CD1c-positive myeloid dendritic cell (primary cell): ENCODE data around the gene MAIP1.

Source experiments
- DNase-seq: peaks from one replicate; pipeline ENCODE4 v3.0.0-alpha.2; 2016; ENCODE audit errors: extremely low spot score

Gene MAIP1

GRCh38 chr2:199946836-199947235 is 8.5 kb upstream of the MAIP1 start:
- DNase-seq = no peak

GRCh38 chr2:199950396-199950795 is 5.0 kb upstream of the MAIP1 start:
- no peak for DNase-seq

GRCh38 chr2:199951023-199951422 is 4.4 kb upstream of the MAIP1 start:
- DNase-seq = no peak

- DNase-seq = no peak
These were observed 409 bp upstream of the MAIP1 start for GRCh38 chr2:199955007-199955338.

- no peak for DNase-seq
These were observed 639 bp downstream of the MAIP1 start for GRCh38 chr2:199956062-199956380.

GRCh38 chr2:199958014-199958413 is 2.6 kb downstream of the MAIP1 start:
- no peak for DNase-seq

- no peak for DNase-seq
These were observed 6.8 kb downstream of the MAIP1 start for GRCh38 chr2:199962203-199962602.

- no peak for DNase-seq
These were observed 11.0 kb downstream of the MAIP1 start for GRCh38 chr2:199966405-199966804.

GRCh38 chr2:199966976-199967375 is 11.6 kb downstream of the MAIP1 start:
- DNase-seq = no peak

- no peak for DNase-seq
These were observed 12.7 kb downstream of the MAIP1 start for GRCh38 chr2:199968126-199968525.

GRCh38 chr2:199972088-199972626 is 16.8 kb downstream of the MAIP1 start:
- no peak for DNase-seq

GRCh38 chr2:199973703-199974102 is 18.3 kb downstream of the MAIP1 start:
- DNase-seq = peak; percentile 10

- DNase-seq = no peak
These were observed 20.0 kb downstream of the MAIP1 start for GRCh38 chr2:199975273-199975895.

GRCh38 chr2:199977984-199978415 is 22.6 kb downstream of the MAIP1 start:
- peak; percentile 7 for DNase-seq

GRCh38 chr2:199979398-199979797 is 24.0 kb downstream of the MAIP1 start:
- no peak for DNase-seq

- peak; percentile 86 for DNase-seq
These were observed 24.6 kb downstream of the MAIP1 start for GRCh38 chr2:199979832-199980628.

- no peak for DNase-seq
These were observed 26.9 kb downstream of the MAIP1 start for GRCh38 chr2:199982126-199982843.

- DNase-seq = no peak
These were observed 28.2 kb downstream of the MAIP1 start for GRCh38 chr2:199983534-199983933.

GRCh38 chr2:199984159-199984558 is 28.8 kb downstream of the MAIP1 start:
- no peak for DNase-seq

- DNase-seq = no peak
These were observed 29.4 kb downstream of the MAIP1 start for GRCh38 chr2:199984755-199985154.

GRCh38 chr2:199985625-199986207 is 30.3 kb downstream of the MAIP1 start:
- peak; percentile 82 for DNase-seq

- no peak for DNase-seq
These were observed 32.2 kb downstream of the MAIP1 start for GRCh38 chr2:199987586-199987985.
